ENCODE measurements around the gene CAPZA2.

Gene CAPZA2

GRCh38 chr7:116859323-116859722 lies 3.1 kb upstream of the CAPZA2 start:
- DNase-seq (ENCODE audit: extremely low spot score, insufficient read length, low read depth): no peak
- no peak for FAIRE-seq

- FAIRE-seq (no peak), DNase-seq (ENCODE audit: extremely low spot score, insufficient read length, low read depth) (no peak)
Measured at GRCh38 chr7:116861717-116862116, 670 bp upstream of the CAPZA2 start.

- FAIRE-seq (no peak), DNase-seq (ENCODE audit: extremely low spot score, insufficient read length, low read depth) (no peak)
Measured at GRCh38 chr7:116862951-116863670, 724 bp downstream of the CAPZA2 start.

- DNase-seq (ENCODE audit: extremely low spot score, insufficient read length, low read depth): no peak
- no peak for FAIRE-seq
Measured at GRCh38 chr7:116863936-116864500, 1.6 kb downstream of the CAPZA2 start.

GRCh38 chr7:116871061-116871700 lies 8.8 kb downstream of the CAPZA2 start:
- no peak for FAIRE-seq
- no peak for DNase-seq (ENCODE audit: extremely low spot score, insufficient read length, low read depth)

- DNase-seq (ENCODE audit: extremely low spot score, insufficient read length, low read depth) (no peak), FAIRE-seq (no peak)
Measured at GRCh38 chr7:116872026-116872425, 9.6 kb downstream of the CAPZA2 start.

- FAIRE-seq: no peak
- DNase-seq (ENCODE audit: extremely low spot score, insufficient read length, low read depth): no peak
Measured at GRCh38 chr7:116873619-116874018, 11.2 kb downstream of the CAPZA2 start.

- DNase-seq (ENCODE audit: extremely low spot score, insufficient read length, low read depth) (no peak), FAIRE-seq (no peak)
Measured at GRCh38 chr7:116876664-116877442, 14.5 kb downstream of the CAPZA2 start.

- no peak for FAIRE-seq
- DNase-seq (ENCODE audit: extremely low spot score, insufficient read length, low read depth): no peak
Measured at GRCh38 chr7:116877443-116878217, 15.2 kb downstream of the CAPZA2 start.

- FAIRE-seq (no peak), DNase-seq (ENCODE audit: extremely low spot score, insufficient read length, low read depth) (no peak)
Measured at GRCh38 chr7:116884691-116885090, 22.3 kb downstream of the CAPZA2 start.

- no peak for DNase-seq (ENCODE audit: extremely low spot score, insufficient read length, low read depth)
- no peak for FAIRE-seq
Measured at GRCh38 chr7:116885724-116886123, 23.3 kb downstream of the CAPZA2 start.

GRCh38 chr7:116886543-116887156 lies 24.3 kb downstream of the CAPZA2 start:
- FAIRE-seq (no peak), DNase-seq (ENCODE audit: extremely low spot score, insufficient read length, low read depth) (no peak)

GRCh38 chr7:116888895-116889294 lies 26.5 kb downstream of the CAPZA2 start:
- FAIRE-seq (no peak), DNase-seq (ENCODE audit: extremely low spot score, insufficient read length, low read depth) (no peak)

- DNase-seq (ENCODE audit: extremely low spot score, insufficient read length, low read depth) (no peak), FAIRE-seq (no peak)
Measured at GRCh38 chr7:116895849-116896248, 33.5 kb downstream of the CAPZA2 start.

- FAIRE-seq: no peak
- DNase-seq (ENCODE audit: extremely low spot score, insufficient read length, low read depth): no peak
Measured at GRCh38 chr7:116897661-116898060, 35.3 kb downstream of the CAPZA2 start.

GRCh38 chr7:116899308-116899707 lies 36.9 kb downstream of the CAPZA2 start:
- FAIRE-seq (no peak), DNase-seq (ENCODE audit: extremely low spot score, insufficient read length, low read depth) (no peak)

- no peak for FAIRE-seq
Measured at GRCh38 chr7:116901143-116901542, 38.8 kb downstream of the CAPZA2 start.

GRCh38 chr7:116902867-116903266 lies 40.5 kb downstream of the CAPZA2 start:
- no peak for DNase-seq (ENCODE audit: extremely low spot score, insufficient read length, low read depth)
- no peak for FAIRE-seq

More at GRCh38 chr7:116901143-116901542, 38.8 kb downstream of the CAPZA2 start:
- DNase-seq (ENCODE audit: extremely low spot score, insufficient read length, low read depth): no peak

- FAIRE-seq (no peak), DNase-seq (ENCODE audit: extremely low spot score, insufficient read length, low read depth) (no peak)
Measured at GRCh38 chr7:116906391-116906790, 44.0 kb downstream of the CAPZA2 start.

- FAIRE-seq (no peak), DNase-seq (ENCODE audit: extremely low spot score, insufficient read length, low read depth) (no peak)
Measured at GRCh38 chr7:116910383-116910782, 48.0 kb downstream of the CAPZA2 start.
